Measurements from ENCODE around the gene SWI5.

Gene SWI5

GRCh38 chr9:128252317-128253139 is 23.5 kb upstream of the SWI5 start:
- DNase-seq (ENCODE audit: low spot score): no peak

- DNase-seq (ENCODE audit: low spot score): no peak
Measured at GRCh38 chr9:128253140-128253990, 22.7 kb upstream of the SWI5 start.

- DNase-seq (ENCODE audit: low spot score): no peak
Measured at GRCh38 chr9:128253991-128254346, 22.1 kb upstream of the SWI5 start.

GRCh38 chr9:128254362-128254761 is 21.7 kb upstream of the SWI5 start:
- no peak for DNase-seq (ENCODE audit: low spot score)

GRCh38 chr9:128254855-128255759 is 21.0 kb upstream of the SWI5 start:
- DNase-seq (ENCODE audit: low spot score): peak; percentile 85

GRCh38 chr9:128257086-128257825 is 18.8 kb upstream of the SWI5 start:
- no peak for DNase-seq (ENCODE audit: low spot score)

- no peak for DNase-seq (ENCODE audit: low spot score)
Measured at GRCh38 chr9:128257907-128258306, 18.2 kb upstream of the SWI5 start.

- no peak for DNase-seq (ENCODE audit: low spot score)
Measured at GRCh38 chr9:128258326-128258725, 17.8 kb upstream of the SWI5 start.

GRCh38 chr9:128259156-128259555 is 16.9 kb upstream of the SWI5 start:
- DNase-seq (ENCODE audit: low spot score): no peak

GRCh38 chr9:128260340-128260739 is 15.7 kb upstream of the SWI5 start:
- DNase-seq (ENCODE audit: low spot score): no peak

- DNase-seq (ENCODE audit: low spot score): no peak
Measured at GRCh38 chr9:128262687-128263086, 13.4 kb upstream of the SWI5 start.

- no peak for DNase-seq (ENCODE audit: low spot score)
Measured at GRCh38 chr9:128265348-128265847, 10.7 kb upstream of the SWI5 start.

GRCh38 chr9:128266868-128267590 is 9.0 kb upstream of the SWI5 start:
- DNase-seq (ENCODE audit: low spot score): no peak

GRCh38 chr9:128271112-128271511 is 5.0 kb upstream of the SWI5 start:
- no peak for DNase-seq (ENCODE audit: low spot score)

GRCh38 chr9:128271512-128271911 is 4.6 kb upstream of the SWI5 start:
- no peak for DNase-seq (ENCODE audit: low spot score)

- no peak for DNase-seq (ENCODE audit: low spot score)
Measured at GRCh38 chr9:128274245-128274644, 1.8 kb upstream of the SWI5 start.

- DNase-seq (ENCODE audit: low spot score): peak; percentile 76
Measured at GRCh38 chr9:128275198-128276007, 673 bp upstream of the SWI5 start, which contains the start of gene GOLGA2. Gene GOLGA2, minus strand, starts transcription at chr9:128276007. Its CDS starts 31 bp downstream, at chr9:128275976.

- peak; percentile 75 for DNase-seq (ENCODE audit: low spot score)
Measured at GRCh38 chr9:128276574-128277270, 646 bp downstream of the SWI5 start.
